ENCODE data around the gene TBX20.

GRCh38 chr7:35261041-35261440 lies 7.1 kb upstream of the TBX20 start:
- no peak for TF ChIP-seq CTCF (IDR thresholded peaks at IDR 0.05)
- TF ChIP-seq POLR2A (IDR thresholded peaks at IDR 0.05) = no peak
